Measurements from ENCODE around the gene PAX1. TPM values are rescaled to one million over a fixed set of nuclear protein-coding genes. Genes with fewer than 3 reads are reported as not detected.

PAX1 gene
- total RNA-seq, 1 experiment from 2014 or later = not detected

GRCh38 chr20:21708738-21709534, 3.5 kb downstream of the PAX1 start:
- no peak overlapping the region for H3K27ac Mint-ChIP-seq

GRCh38 chr20:21709535-21709904, 4.1 kb downstream of the PAX1 start:
- Mint-ChIP-seq H3K36me3 (peaks cover 4% of the 10 kb centered on the region; the same call in 1 of the 2 replicates), H3K27me3 (ENCODE audit: low read depth) (peaks cover 98% of the 10 kb centered on the region), H3K27ac (no peak overlapping the region), H3K4me1 (peaks cover 45% of the 10 kb centered on the region), H3K9me3 (no peaks in the 10 kb centered on the region), H3K4me3 (no peak overlapping the region)
- ATAC-seq (no peak), DNase-seq (ENCODE audit: low spot score) (no peak)
- ChIA-PET CTCF (interaction anchor here (0.6 to 1.0 kb wide), 2 partner anchors 10 to 606 kb away, joined by 3 to 4 read pairs; no protein-coding TSS in a partner anchor), POLR2A (no interaction called here)
- TF ChIP-seq ESRRA (CRISPR knock-in tag; IDR thresholded peaks at IDR 0.05; ENCODE audit: borderline replicate concordance) = no peak
- no peak for TF ChIP-seq MAX (CRISPR knock-in tag; IDR thresholded peaks at IDR 0.05)
- TF ChIP-seq ZNF232 (CRISPR knock-in tag; IDR thresholded peaks at IDR 0.05) = no peak
- no peak for TF ChIP-seq GRHL2 (CRISPR knock-in tag; IDR thresholded peaks at IDR 0.05; ENCODE audit: insufficient replicate concordance, severe bottlenecking)
- no peak for TF ChIP-seq TEAD4 (CRISPR knock-in tag; IDR thresholded peaks at IDR 0.05)
- TF ChIP-seq ZNF423 (CRISPR knock-in tag; IDR thresholded peaks at IDR 0.05) = no peak
- no peak for TF ChIP-seq AFF4 (CRISPR knock-in tag; IDR thresholded peaks at IDR 0.05; ENCODE audit: borderline replicate concordance)
- no peak for TF ChIP-seq RELA (CRISPR knock-in tag; IDR thresholded peaks at IDR 0.05; ENCODE audit: borderline replicate concordance)
- no peak for TF ChIP-seq FOXP1 (CRISPR knock-in tag; IDR thresholded peaks at IDR 0.05; ENCODE audit: borderline replicate concordance)
- no peak for TF ChIP-seq JAZF1 (CRISPR knock-in tag; IDR thresholded peaks at IDR 0.05)
- TF ChIP-seq FOXP4 (CRISPR knock-in tag; IDR thresholded peaks at IDR 0.05) = no peak
- no peak for TF ChIP-seq ZNF317 (CRISPR knock-in tag; IDR thresholded peaks at IDR 0.05; ENCODE audit: borderline replicate concordance, low read depth)
- no peak for TF ChIP-seq SP1 (CRISPR knock-in tag; conservative IDR thresholded peaks at IDR 0.05)
- no peak for TF ChIP-seq ZSCAN18 (CRISPR knock-in tag; IDR thresholded peaks at IDR 0.05)
- TF ChIP-seq JUN (CRISPR knock-in tag; IDR thresholded peaks at IDR 0.05) = no peak

More at GRCh38 chr20:21708738-21709534, 3.5 kb downstream of the PAX1 start:
- Mint-ChIP-seq H3K27me3 (ENCODE audit: low read depth) (peaks cover 98% of the 10 kb centered on the region), H3K36me3 (peaks cover 4% of the 10 kb centered on the region; the same call in 1 of the 2 replicates), H3K9me3 (no peaks in the 10 kb centered on the region), H3K4me3 (0 out of 2 replicates have a peak overlapping the region, but pooled peaks have one; percentile 9), H3K4me1 (peaks cover 46% of the 10 kb centered on the region)
- ChIA-PET CTCF (interaction anchor here (1.0 kb wide), 1 partner anchor 11 kb away, joined by 4 read pairs; no protein-coding TSS in a partner anchor), POLR2A (no interaction called here)
- ATAC-seq (no peak), DNase-seq (ENCODE audit: low spot score) (peak; percentile 30)
- TF ChIP-seq MAX (CRISPR knock-in tag; IDR thresholded peaks at IDR 0.05) (no peak), ZNF423 (CRISPR knock-in tag; IDR thresholded peaks at IDR 0.05) (peak; percentile 49; the same call in 1 of the 2 replicates)

Data from WTC11 (cell line).